H1 (cell line): ENCODE results near the gene GDPD5. TPM values are rescaled to one million over a fixed set of nuclear protein-coding genes. Genes with fewer than 3 reads are reported as not detected.

Source experiments
- CTCF ChIA-PET: fragments of 300-600 bp; sonication (Branson Sonifier 250); formaldehyde crosslinking; loops from one replicate; lab custom pipeline; 2021; ENCODE audit not compliant: partially characterized antibody; lab: Charles Lee
- POLR2A ChIA-PET: fragments of 300-600 bp; sonication (Branson Sonifier 250); formaldehyde crosslinking; loops from one replicate; lab custom pipeline; 2021; ENCODE audit warnings: inconsistent platforms; ENCODE audit not compliant: partially characterized antibody; lab: Charles Lee
- DNase-seq, 2 experiments: peaks; one replicate each; pipeline versions ENCODE4 v3.0.0 to v3.0.0-alpha.2; 2010 to 2022; ENCODE audit warnings: low spot score in 2 of 2, low read depth in 1 of 2, mixed read lengths in 1 of 2
- FAIRE-seq: peaks from 2 replicates; lab custom pipeline; 2011; peaks lifted over from hg19 to GRCh38; lab: Jason Lieb, UNC
- H2AFZ ChIP-seq: 2 replicates; pipeline ENCODE4 v1.8.1; 2012; ENCODE audit warnings: low read length, inconsistent platforms
- H2AK5ac ChIP-seq: 2 replicates; pipeline ENCODE4 v1.6.1; 2013; ENCODE audit warnings: low read depth, low read length
- H2BK120ac ChIP-seq: replicated peaks from 2 replicates; pipeline ENCODE3; 2013; ENCODE audit warnings: low read depth, low read length, inconsistent platforms
- H2BK12ac ChIP-seq: 2 replicates; pipeline ENCODE4 v1.6.1; 2013; ENCODE audit warnings: low read depth, low read length
- H2BK15ac ChIP-seq: 2 replicates; pipeline ENCODE4 v1.6.1; 2013; ENCODE audit warnings: low read length
- H2BK20ac ChIP-seq: 2 replicates; pipeline ENCODE4 v1.6.1; 2013; ENCODE audit warnings: low read length
- H2BK5ac ChIP-seq: 2 replicates; pipeline ENCODE4 v1.6.1; 2013; ENCODE audit warnings: low read depth, low read length
- H3K14ac ChIP-seq: 2 replicates; pipeline ENCODE4 v1.6.1; 2013; ENCODE audit warnings: inconsistent platforms; ENCODE audit not compliant: insufficient read length
- H3K18ac ChIP-seq: 2 replicates; pipeline ENCODE4 v1.6.1; 2013; ENCODE audit warnings: low read length; ENCODE audit errors: extremely low read depth
- H3K23ac ChIP-seq: 2 replicates; pipeline ENCODE4 v1.6.1; 2013; ENCODE audit warnings: inconsistent platforms; ENCODE audit not compliant: insufficient read length
- H3K23me2 ChIP-seq: 2 replicates; pipeline ENCODE4 v1.6.1; 2013; ENCODE audit warnings: low read depth, low read length
- H3K27ac ChIP-seq: 2 replicates; pipeline ENCODE4 v1.6.1; 2011; ENCODE audit warnings: low read depth, low read length, inconsistent platforms
- H3K27me3 ChIP-seq, 4 experiments: replicated peaks in 1 of 4; 1 replicate in 1 of 4; 2 replicates in 3 of 4; pipeline versions ENCODE4 v1.6.1 to v1.8.1; 2011 to 2013; ENCODE audit warnings: low read length in 3 of 4, mild to moderate bottlenecking in 3 of 4, inconsistent platforms in 2 of 4, mixed read lengths in 2 of 4, moderate library complexity in 1 of 4; ENCODE audit not compliant: control insufficient read depth in 3 of 4, insufficient read depth in 3 of 4; ENCODE audit errors: extremely low read depth in 1 of 4
- H3K36me3 ChIP-seq, 4 experiments: 2 replicates each; pipeline versions ENCODE4 v1.6.1 to v1.8.1; 2011 to 2013; ENCODE audit warnings: mild to moderate bottlenecking in 4 of 4, low read length in 3 of 4, moderate library complexity in 2 of 4, control low read depth in 1 of 4, inconsistent platforms in 1 of 4; ENCODE audit not compliant: insufficient read depth in 4 of 4, control insufficient read depth in 2 of 4
- H3K4ac ChIP-seq: replicated peaks from 2 replicates; pipeline ENCODE3; 2013; ENCODE audit warnings: low read length, low read depth, mixed read lengths, inconsistent platforms; ENCODE audit not compliant: insufficient read length
- H3K4me1 ChIP-seq, 4 experiments: replicated peaks in 1 of 4; 1 replicate in 1 of 4; 2 replicates in 3 of 4; pipeline versions ENCODE4 v1.6.1 to v1.8.1; 2011 to 2013; ENCODE audit warnings: low read length in 3 of 4, inconsistent platforms in 2 of 4, mixed read lengths in 1 of 4; ENCODE audit not compliant: insufficient read depth in 4 of 4, control insufficient read depth in 3 of 4
- H3K4me2 ChIP-seq, 2 experiments: 2 replicates each; pipeline versions ENCODE4 v1.6.1 to v1.8.1; 2011 to 2013; ENCODE audit warnings: low read depth in 2 of 2, low read length in 2 of 2, control low read depth in 1 of 2, inconsistent platforms in 1 of 2, mild to moderate bottlenecking in 1 of 2; ENCODE audit not compliant: insufficient read depth in 1 of 2
- H3K4me3 ChIP-seq, 4 experiments: fragments of 200-600, 300-600 bp in 1 of 4; sonication (generic), shearing (Covaris generic), sonication (Bioruptor Twin) in 1 of 4; 2 replicates each; pipeline versions ENCODE4 v1.5.1 to v1.8.1; 2011 to 2016; ENCODE audit warnings: low read length in 4 of 4, low read depth in 3 of 4, control low read depth in 2 of 4, inconsistent platforms in 2 of 4, mild to moderate bottlenecking in 2 of 4, mixed read lengths in 1 of 4, moderate library complexity in 1 of 4; ENCODE audit not compliant: insufficient read depth in 2 of 4; ENCODE audit errors: extremely low read depth in 1 of 4
- H3K56ac ChIP-seq: replicated peaks from 2 replicates; pipeline ENCODE3; 2013; ENCODE audit warnings: low read depth, mild to moderate bottlenecking, mixed read lengths, low read length, inconsistent platforms; ENCODE audit not compliant: insufficient read length
- H3K79me1 ChIP-seq: 2 replicates; pipeline ENCODE4 v1.6.1; 2013; ENCODE audit warnings: low read depth, low read length, control low read depth
- H3K79me2 ChIP-seq, 2 experiments: 2 replicates each; pipeline versions ENCODE4 v1.6.1 to v1.8.1; 2012 to 2013; ENCODE audit warnings: low read length in 2 of 2, mild to moderate bottlenecking in 2 of 2, inconsistent platforms in 1 of 2; ENCODE audit not compliant: insufficient read depth in 2 of 2, control insufficient read depth in 1 of 2
- H3K9ac ChIP-seq, 4 experiments: replicated peaks in 1 of 4; 1 replicate in 1 of 4; 2 replicates in 3 of 4; pipeline versions ENCODE4 v1.6.1 to v1.8.1; 2011 to 2013; ENCODE audit warnings: low read depth in 3 of 4, low read length in 3 of 4, control low read depth in 2 of 4, mild to moderate bottlenecking in 2 of 4, moderate library complexity in 2 of 4, inconsistent platforms in 1 of 4; ENCODE audit errors: extremely low read depth in 1 of 4
- H3K9me3 ChIP-seq, 2 experiments: 2 replicates each; pipeline versions ENCODE4 v1.6.1 to v1.8.1; 2012 to 2013; ENCODE audit warnings: mild to moderate bottlenecking in 2 of 2, moderate library complexity in 2 of 2, control low read depth in 1 of 2, inconsistent platforms in 1 of 2, low read depth in 1 of 2, low read length in 1 of 2, mixed read lengths in 1 of 2; ENCODE audit not compliant: insufficient read depth in 2 of 2
- H4K20me1 ChIP-seq, 2 experiments: replicated peaks in 1 of 2; 2 replicates each; pipeline versions ENCODE3 to v1.8.1; 2011 to 2013; ENCODE audit warnings: inconsistent platforms in 2 of 2, low read length in 2 of 2, mild to moderate bottlenecking in 1 of 2; ENCODE audit not compliant: insufficient read depth in 2 of 2, control insufficient read depth in 1 of 2
- H4K5ac ChIP-seq: 2 replicates; pipeline ENCODE4 v1.6.1; 2013; ENCODE audit warnings: low read length, low read depth, mixed read lengths, inconsistent platforms; ENCODE audit not compliant: insufficient read length
- H4K8ac ChIP-seq: 2 replicates; pipeline ENCODE4 v1.8.0; 2013; ENCODE audit warnings: mild to moderate bottlenecking, moderate library complexity, low read length, inconsistent platforms; ENCODE audit not compliant: insufficient read depth; ENCODE audit errors: extremely low read depth
- H4K91ac ChIP-seq: replicated peaks from 2 replicates; pipeline ENCODE3; 2013; ENCODE audit warnings: low read length, mixed read lengths, inconsistent platforms; ENCODE audit not compliant: insufficient read length
- BRCA1 ChIP-seq: IDR thresholded peaks from 2 replicates; pipeline ENCODE4 v1.6.1; 2012; ENCODE audit warnings: low read depth, low read length, improper control_type of control experiment
- CBX8 ChIP-seq: fragments of 300-800, 300-1000 bp; sonication (generic); IDR thresholded peaks from 2 replicates; pipeline ENCODE4 v1.7.1; 2016; ENCODE audit warnings: low read depth, low read length, borderline replicate concordance
- CEBPB ChIP-seq: IDR thresholded peaks from 2 replicates; pipeline ENCODE4 v1.6.1; 2012; ENCODE audit warnings: low read depth, low read length
- FOSL1 ChIP-seq: IDR thresholded peaks from 2 replicates; pipeline ENCODE4 v1.6.1; 2011; ENCODE audit warnings: mild to moderate bottlenecking, low read depth, low read length, moderate library complexity; ENCODE audit not compliant: insufficient read depth
- GABPA ChIP-seq: IDR thresholded peaks from 2 replicates; pipeline ENCODE4 v1.6.1; 2011; ENCODE audit warnings: mild to moderate bottlenecking, low read length, moderate library complexity, borderline replicate concordance; ENCODE audit not compliant: insufficient read depth
- HDAC6 ChIP-seq: IDR thresholded peaks from one replicate; pipeline ENCODE4 v1.7.1; 2012; ENCODE audit warnings: low read depth, mild to moderate bottlenecking, inconsistent platforms, low read length, moderate library complexity
- POLR2AphosphoS5 ChIP-seq: IDR thresholded peaks from 2 replicates; pipeline ENCODE4 v1.6.1; 2011; ENCODE audit warnings: low read depth, low read length
- RBBP5 ChIP-seq: IDR thresholded peaks from 2 replicates; pipeline ENCODE4 v1.7.1; 2012; ENCODE audit warnings: low read depth, mild to moderate bottlenecking, inconsistent platforms, low read length, moderate library complexity, borderline replicate concordance
- SIRT6 ChIP-seq: IDR thresholded peaks from one replicate; pipeline ENCODE4 v1.7.1; 2012; ENCODE audit warnings: low read length, inconsistent platforms
- SP4 ChIP-seq: IDR thresholded peaks from 2 replicates; pipeline ENCODE4 v1.6.1; 2012; ENCODE audit warnings: low read length, inconsistent platforms
- WGBS, 2 experiments: shearing (Covaris generic) in 1 of 2; methylation state at CpG; one replicate each; pipeline versions ENCODE4 v1.1.6 to v1.1.7; 2013 to 2015; ENCODE audit warnings: low lambda C conversion rate in 2 of 2, mixed read lengths in 2 of 2, inconsistent platforms in 1 of 2, low coverage in 1 of 2, missing lambda C conversion rate in 1 of 2; ENCODE audit not compliant: insufficient replicate concordance in 2 of 2, insufficient coverage in 1 of 2, insufficient read length in 1 of 2; ENCODE audit errors: extremely low coverage in 1 of 2, missing lambda C conversion rate in 1 of 2; 5-methylcytosine and 5-hydroxymethylcytosine counted together
- polyA plus RNA-seq, 7 experiments: library from polyadenylated mRNA; depleted of rRNA in 3 of 7; stranded (reverse) in 5 of 7; unstranded in 2 of 7; fragments of >200 nt in 5 of 7; fragments of 200-250 nt in 2 of 7; gene quantifications; 1 replicate in 5 of 7; 2 replicates in 1 of 7; 4 replicates in 1 of 7; pipeline versions ENCODE4 v1.2.1 to v1.2.3, GENCODE V29; 2011 to 2013; ENCODE audit warnings: missing spikeins in 2 of 7, mixed read lengths in 2 of 7
- total RNA-seq: library from RNA; stranded (reverse); fragmentation: NEBNext Ultra II Directional; extraction: Animal tissue kit (Norgen Biotek cat#: 25700); gene quantifications from 2 replicates; pipeline ENCODE4 v1.2.1, GENCODE V29; 2021
- TF ChIP-seq, protein P1 (sequence below): IDR thresholded peaks from 2 replicates; pipeline ENCODE4 v1.6.1; 2012; ENCODE audit warnings: low read length, inconsistent platforms

Gene GDPD5
- total and polyA plus RNA-seq, 2 of the 8 experiments (the other 6 are each of a cell fraction or from before 2014, with no cell fraction given), result 7.8 to 8.6 TPM

- FAIRE-seq, result no peak
- CTCF ChIA-PET, result interaction anchor here (0.6 to 16.9 kb wide), 10 partner anchors 9 to 624 kb away, joined by 3 to 344 read pairs (median 4); no protein-coding TSS in a partner anchor
- TF ChIP-seq, protein P1, sequence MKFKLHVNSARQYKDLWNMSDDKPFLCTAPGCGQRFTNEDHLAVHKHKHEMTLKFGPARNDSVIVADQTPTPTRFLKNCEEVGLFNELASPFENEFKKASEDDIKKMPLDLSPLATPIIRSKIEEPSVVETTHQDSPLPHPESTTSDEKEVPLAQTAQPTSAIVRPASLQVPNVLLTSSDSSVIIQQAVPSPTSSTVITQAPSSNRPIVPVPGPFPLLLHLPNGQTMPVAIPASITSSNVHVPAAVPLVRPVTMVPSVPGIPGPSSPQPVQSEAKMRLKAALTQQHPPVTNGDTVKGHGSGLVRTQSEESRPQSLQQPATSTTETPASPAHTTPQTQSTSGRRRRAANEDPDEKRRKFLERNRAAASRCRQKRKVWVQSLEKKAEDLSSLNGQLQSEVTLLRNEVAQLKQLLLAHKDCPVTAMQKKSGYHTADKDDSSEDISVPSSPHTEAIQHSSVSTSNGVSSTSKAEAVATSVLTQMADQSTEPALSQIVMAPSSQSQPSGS, result no peak
- TF ChIP-seq POLR2AphosphoS5 (no peak), GABPA (no peak), HDAC6 (no peak), RBBP5 (no peak), SIRT6 (no peak), FOSL1 (no peak), BRCA1 (no peak), CEBPB (no peak), SP4 (no peak), CBX8 (no peak)
Observed at GRCh38 chr11:75555079-75555811, 29.5 kb upstream of the GDPD5 start.

More at GRCh38 chr11:75555079-75555811, 29.5 kb upstream of the GDPD5 start:
- POLR2A ChIA-PET, result interaction anchor here (0.9 to 30.6 kb wide), 7 partner anchors 9 to 154 kb away, joined by 3 to 1120 read pairs (median 9); partner anchors contain the start of gene SERPINH1
- H3K79me2 ChIP-seq, result no peaks in the 10 kb centered on the region
- H2AK5ac ChIP-seq, result peak overlapping the region; percentile 95
- no peak overlapping the region for H3K14ac ChIP-seq
- no peak overlapping the region for H3K4me2 ChIP-seq
- H3K23me2 ChIP-seq, result no peaks in the 10 kb centered on the region
- H3K79me1 ChIP-seq, result no peaks in the 10 kb centered on the region
- peak overlapping the region; percentile 96 for H4K8ac ChIP-seq
- H4K5ac ChIP-seq, result peak overlapping the region; percentile 93
- peak overlapping the region; percentile 97; the same call in 1 of the 2 replicates for H2BK20ac ChIP-seq
- peak overlapping the region; percentile 98 for H3K18ac ChIP-seq
- H4K91ac ChIP-seq, result peak overlapping the region; percentile 100
- H2BK5ac ChIP-seq, result peak overlapping the region; percentile 49
- H2AFZ ChIP-seq, result no peak overlapping the region
- peaks cover 5 to 30% (median 23%) of the 10 kb centered on the region in 4 experiments for H3K4me1 ChIP-seq
- H3K4ac ChIP-seq, result peak overlapping the region; percentile 99
- peak overlapping the region; percentile 81 for H2BK15ac ChIP-seq
- H2BK12ac ChIP-seq, result peak overlapping the region; percentile 98
- H3K36me3 ChIP-seq, result no peaks in the 10 kb centered on the region
- H3K27ac ChIP-seq, result no peak overlapping the region
- 87% methylated on average over 11 of the region's 12 CpGs; no CpG with 5 or more reads in 1 of the 2 experiments for WGBS, 2 experiments
- H3K27me3 ChIP-seq, result no peaks in the 10 kb centered on the region
- H3K9me3 ChIP-seq, result no peaks in the 10 kb centered on the region
- no peak for DNase-seq
- H3K56ac ChIP-seq, result no peak overlapping the region
- H3K9ac ChIP-seq, result peak overlapping the region in 1 of 4 experiments; percentile 25; a peak in 1 of 7 replicates
- peak overlapping the region; percentile 61 for H2BK120ac ChIP-seq
- H3K23ac ChIP-seq, result no peak overlapping the region
- H4K20me1 ChIP-seq, result no peaks in the 10 kb centered on the region
- no peak overlapping the region for H3K4me3 ChIP-seq
